NB4 (cell line): ENCODE measurements around the gene DENND5B.

Experiments used
- POLR2A ChIP-seq: IDR thresholded peaks from 2 replicates; pipeline ENCODE4 v1.6.1; 2011; ENCODE audit warnings: mild to moderate bottlenecking; ENCODE audit not compliant: insufficient read length; ENCODE audit errors: extremely low read depth
- TF ChIP-seq, protein P1 (sequence below): IDR thresholded peaks from one replicate; pipeline ENCODE4 v1.5.1; 2012; ENCODE audit warnings: low read depth, low read length

GRCh38 chr12:31466768-31467167, 124.2 kb downstream of the DENND5B start:
- TF ChIP-seq, protein P1, sequence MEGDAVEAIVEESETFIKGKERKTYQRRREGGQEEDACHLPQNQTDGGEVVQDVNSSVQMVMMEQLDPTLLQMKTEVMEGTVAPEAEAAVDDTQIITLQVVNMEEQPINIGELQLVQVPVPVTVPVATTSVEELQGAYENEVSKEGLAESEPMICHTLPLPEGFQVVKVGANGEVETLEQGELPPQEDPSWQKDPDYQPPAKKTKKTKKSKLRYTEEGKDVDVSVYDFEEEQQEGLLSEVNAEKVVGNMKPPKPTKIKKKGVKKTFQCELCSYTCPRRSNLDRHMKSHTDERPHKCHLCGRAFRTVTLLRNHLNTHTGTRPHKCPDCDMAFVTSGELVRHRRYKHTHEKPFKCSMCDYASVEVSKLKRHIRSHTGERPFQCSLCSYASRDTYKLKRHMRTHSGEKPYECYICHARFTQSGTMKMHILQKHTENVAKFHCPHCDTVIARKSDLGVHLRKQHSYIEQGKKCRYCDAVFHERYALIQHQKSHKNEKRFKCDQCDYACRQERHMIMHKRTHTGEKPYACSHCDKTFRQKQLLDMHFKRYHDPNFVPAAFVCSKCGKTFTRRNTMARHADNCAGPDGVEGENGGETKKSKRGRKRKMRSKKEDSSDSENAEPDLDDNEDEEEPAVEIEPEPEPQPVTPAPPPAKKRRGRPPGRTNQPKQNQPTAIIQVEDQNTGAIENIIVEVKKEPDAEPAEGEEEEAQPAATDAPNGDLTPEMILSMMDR: no peak
- TF ChIP-seq POLR2A: no peak
